NCI-H2029 treated with DMSO at 0.1 percent for 48 hours (cell line): Measurements from ENCODE around the gene PRDM7.

ENCODE experiments used
- DNase-seq: peaks from one replicate; lab custom pipeline; 2025; lab: John Stamatoyannopoulos, UW

PRDM7 gene

GRCh38 chr16:90035902-90036301 lies 41.2 kb downstream of the PRDM7 start:
- DNase-seq: no peak

DNA sequence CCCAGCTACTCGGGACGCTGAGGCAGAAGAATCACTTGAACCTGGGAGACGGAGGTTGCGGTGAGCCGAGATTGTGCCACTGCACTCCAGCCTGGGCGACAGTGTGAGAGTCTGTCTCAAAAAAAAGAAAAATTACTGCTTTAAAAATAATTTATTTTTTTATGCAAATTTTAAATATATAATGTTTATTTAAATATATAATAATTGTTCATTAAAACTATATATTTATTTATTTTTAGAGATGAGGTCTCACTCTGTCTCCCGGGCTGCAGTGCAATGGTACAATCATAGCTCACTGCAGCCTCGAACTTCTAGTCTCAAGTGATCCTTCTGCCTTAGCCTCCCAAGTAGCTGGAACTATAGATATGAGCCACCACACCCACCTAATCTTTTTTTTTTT lies 42.6 kb downstream of the PRDM7 start:
- no peak for DNase-seq

- DNase-seq: no peak
Observed at GRCh38 chr16:90033387-90033786, 43.7 kb downstream of the PRDM7 start.

- DNase-seq: no peak
Observed at GRCh38 chr16:90032674-90033331, 44.3 kb downstream of the PRDM7 start.

- no peak for DNase-seq
Observed at GRCh38 chr16:90031931-90032673, 45.0 kb downstream of the PRDM7 start.

DNA sequence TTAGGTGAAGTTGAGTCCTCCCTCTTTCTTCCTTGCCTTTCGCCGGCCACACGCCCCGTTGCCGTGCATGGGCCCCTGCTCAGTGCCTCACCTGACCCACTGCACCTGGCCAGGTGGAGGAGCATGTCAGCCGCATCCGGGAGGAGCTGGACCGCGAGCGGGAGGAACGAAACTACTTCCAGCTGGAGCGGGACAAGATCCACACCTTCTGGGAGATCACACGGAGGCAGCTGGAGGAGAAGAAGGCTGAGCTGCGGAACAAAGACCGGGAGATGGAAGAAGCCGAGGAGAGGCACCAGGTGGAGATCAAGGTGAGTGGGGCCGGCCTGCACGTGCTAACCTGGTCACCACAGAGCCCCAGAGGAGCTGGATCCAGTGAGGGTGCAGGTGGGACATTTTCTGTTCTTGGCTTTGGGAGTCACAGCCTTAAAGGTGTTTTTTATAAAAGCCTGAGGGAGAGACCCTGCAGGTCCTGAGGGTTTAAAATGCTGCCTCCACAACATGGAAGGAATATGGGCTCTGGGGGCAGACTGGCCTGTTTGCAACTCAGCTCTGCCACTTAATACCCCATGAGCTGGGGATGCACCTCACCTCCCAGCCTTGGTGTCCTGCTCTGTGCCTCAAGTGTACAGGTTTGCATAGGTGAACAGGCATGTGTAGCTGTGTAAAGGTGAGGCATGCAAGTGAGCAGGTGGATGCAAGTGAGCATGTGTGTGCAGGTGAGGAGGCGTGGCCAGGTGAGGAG lies 45.8 kb downstream of the PRDM7 start:
- DNase-seq: no peak

DNA sequence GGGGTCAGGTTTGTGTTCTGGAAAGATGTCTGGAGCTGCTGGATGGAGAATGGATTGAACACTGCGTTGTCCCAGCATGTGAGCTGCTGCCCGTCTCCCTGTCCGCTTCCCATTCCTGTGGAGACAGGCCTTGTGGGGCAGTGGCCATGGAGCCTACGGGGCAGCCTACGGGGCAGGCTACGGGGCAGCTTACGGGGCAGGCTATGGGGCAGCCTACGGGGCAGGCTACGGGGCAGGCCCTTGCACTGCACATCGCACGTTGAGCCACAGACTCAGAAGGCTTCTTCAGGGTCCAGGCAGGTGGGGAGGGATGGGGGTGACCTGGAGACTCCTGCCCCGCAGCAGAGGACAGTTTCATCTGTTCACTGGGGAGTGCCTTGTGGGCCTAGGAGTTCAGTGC lies 48.1 kb downstream of the PRDM7 start:
- DNase-seq: no peak

DNA sequence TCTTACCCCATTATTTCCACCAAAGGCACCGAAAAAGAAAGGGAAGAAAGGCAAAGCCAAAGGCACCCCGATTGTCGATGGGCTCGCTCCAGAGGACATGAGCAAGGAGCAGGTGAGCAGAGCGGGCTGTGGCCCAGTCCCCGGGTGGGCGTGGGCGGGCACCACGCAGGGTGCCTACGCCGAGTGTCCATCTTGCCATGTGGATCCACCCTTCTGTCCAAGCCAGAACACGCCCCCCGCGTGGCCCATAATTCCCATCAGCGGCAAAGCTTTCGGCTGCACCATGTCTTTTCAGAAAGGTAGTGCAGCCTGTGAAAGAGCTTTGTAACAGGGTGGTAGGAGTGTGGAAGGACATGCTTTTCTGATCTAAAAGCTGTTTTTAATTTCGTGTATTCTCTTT lies 49.5 kb downstream of the PRDM7 start:
- no peak for DNase-seq

GRCh38 chr16:90026135-90026534 lies 51.0 kb downstream of the PRDM7 start:
- no peak for DNase-seq

GRCh38 chr16:90023078-90023447 lies 54.1 kb downstream of the PRDM7 start:
- DNase-seq: no peak

- DNase-seq: no peak
Observed at GRCh38 chr16:90022209-90023077, 54.7 kb downstream of the PRDM7 start.

DNA sequence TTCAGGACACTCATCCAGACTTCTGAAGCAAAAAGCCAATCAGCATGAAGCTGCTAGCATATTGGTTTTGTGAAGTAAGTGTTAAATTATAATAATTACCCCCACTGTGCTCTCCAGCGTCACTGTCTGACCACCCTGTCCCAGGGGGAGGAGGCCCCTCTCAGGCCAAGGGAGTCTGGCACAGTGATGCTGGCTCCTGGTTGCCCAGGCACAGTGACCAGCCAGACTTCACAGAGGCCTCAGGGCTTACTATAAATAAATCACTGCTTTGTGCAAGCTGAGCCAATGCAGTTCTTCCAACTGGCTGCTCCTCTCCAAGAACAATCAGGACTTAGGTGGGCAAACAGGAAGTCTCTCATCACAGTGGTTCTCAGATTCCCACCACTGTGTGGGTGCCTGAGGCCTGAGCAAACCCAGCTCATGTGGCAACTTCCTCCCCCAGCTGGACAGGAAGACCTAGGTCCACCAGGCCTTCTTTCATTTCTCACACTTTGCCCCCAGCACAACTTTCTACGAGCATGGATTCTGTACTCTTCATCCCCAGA lies 56.2 kb downstream of the PRDM7 start:
- DNase-seq: no peak

DNA sequence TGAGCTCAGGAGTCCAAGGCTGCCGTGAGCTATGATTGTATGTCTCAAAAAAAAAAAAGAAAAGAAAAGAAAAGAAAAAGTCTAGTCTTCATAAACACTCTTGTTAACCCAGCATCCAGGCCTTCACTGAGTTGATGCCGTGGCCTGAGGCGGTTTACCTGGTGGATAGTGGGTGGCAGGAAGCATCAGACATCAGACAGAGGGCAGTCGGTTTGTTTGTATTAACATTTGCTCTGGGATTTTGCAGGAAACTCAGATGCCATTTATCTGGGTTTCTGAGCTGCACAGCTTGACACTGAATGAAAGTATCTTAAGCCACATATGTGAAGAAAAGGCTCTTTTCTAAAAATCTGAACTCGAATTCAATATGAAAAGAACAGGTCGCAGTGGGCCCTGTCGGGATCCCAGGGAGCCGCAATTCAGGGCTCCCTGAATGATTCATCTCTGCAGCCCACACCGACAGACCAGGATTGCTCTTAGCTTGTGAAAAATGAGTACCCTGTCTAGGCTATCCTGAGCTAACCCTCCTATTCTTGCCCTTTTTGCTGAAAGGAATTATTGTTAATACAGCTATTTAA lies 56.8 kb downstream of the PRDM7 start:
- no peak for DNase-seq

GRCh38 chr16:90019543-90020259 lies 57.4 kb downstream of the PRDM7 start:
- DNase-seq: no peak

- DNase-seq: no peak
Observed at GRCh38 chr16:90018652-90019542, 58.2 kb downstream of the PRDM7 start, which contains the start of gene DBNDD1. TSS of gene DBNDD1 (minus strand) at chr16:90019456. CDS start at chr16:90019341, 115 bp downstream.

DNA sequence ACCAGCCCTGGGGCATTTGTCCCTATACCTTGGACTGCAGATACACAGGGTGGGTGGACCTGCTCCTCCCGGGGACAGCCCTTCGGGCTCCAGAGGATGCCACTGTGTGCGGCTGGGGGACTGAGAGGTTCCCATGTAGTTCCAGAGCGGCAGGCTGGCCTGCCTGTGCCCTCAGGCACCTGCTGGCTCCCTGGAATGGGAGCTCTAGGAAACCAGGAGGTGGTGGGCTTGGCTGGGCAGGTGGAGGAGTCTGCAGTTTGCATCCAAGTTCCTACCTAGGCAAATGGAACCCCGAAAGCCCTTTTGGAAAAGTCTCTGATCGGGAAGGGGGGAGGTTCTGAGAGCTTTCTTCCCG lies 58.9 kb downstream of the PRDM7 start:
- no peak for DNase-seq

DNA sequence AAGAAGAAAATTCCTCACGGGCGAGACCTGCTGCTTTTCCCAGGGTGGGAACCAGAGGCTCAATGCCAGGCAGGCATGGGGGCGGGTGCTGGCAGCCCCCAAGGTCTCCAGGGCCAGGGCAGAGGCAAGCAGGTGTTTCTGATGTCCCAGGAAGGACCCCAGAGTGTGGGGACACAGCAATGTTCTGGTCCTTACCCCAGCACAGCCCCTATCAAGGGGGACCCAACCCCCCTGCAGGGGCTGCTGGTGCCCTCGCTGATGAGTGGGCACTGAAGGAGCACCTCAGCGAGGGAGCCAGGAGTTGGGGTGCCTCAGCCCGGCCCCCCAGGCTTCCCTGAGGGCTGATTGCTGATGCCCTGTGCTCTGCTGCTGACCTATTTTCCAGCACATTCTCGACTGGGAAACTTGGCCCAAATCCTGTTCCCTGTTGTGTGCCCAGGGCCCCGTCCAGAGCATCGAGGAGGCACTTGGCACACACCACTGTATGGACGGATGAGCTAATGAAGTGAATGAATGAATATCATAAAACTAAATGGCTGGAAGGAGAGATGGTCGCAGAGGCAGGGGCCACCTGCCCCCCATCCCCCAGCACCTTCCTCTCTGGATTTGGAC lies 60.7 kb downstream of the PRDM7 start:
- no peak for DNase-seq

DNA sequence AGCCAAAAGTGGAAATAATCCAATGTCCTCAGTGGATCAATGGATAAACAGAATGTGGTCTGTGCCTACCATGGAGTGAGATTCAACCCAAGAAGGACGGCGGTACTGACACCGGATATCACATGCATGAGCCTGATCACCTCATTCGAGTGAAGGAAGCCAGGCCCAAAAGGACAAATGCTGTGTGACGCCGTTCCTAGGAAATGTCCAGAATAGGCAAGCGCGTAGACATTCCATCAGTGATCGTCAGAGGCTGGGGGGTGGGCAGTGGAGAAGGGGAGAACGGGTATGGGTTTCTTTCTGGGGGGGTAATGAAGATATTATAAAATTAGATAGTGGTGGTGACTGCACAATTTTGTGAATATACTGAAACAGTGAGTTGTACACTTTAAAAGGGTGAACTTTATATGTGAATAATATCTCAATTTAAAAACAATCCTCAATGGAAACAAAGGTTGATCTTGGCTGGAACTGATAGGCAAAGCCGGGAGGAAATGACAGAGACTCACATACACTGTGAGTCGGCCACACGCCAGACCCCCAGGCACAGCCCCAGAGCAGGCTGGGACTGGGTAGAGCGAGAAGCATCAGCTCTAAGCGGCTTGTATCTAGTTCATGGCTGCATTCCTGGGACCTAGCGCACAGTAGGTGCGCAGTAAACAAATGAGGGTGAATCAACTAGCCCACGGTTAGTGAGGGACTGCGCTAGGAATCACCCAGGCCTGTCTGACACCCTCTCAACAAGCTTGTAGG lies 61.4 kb downstream of the PRDM7 start:
- DNase-seq: no peak
